Osteoblast (primary cell): ENCODE data around the gene SGTA. TPM values are rescaled to one million over a fixed set of nuclear protein-coding genes. Genes with fewer than 3 reads are reported as not detected.

Experiments used
- DNase-seq: peaks from one replicate; pipeline ENCODE4 v3.0.0; 2011; ENCODE audit warnings: low spot score, mixed read lengths; ENCODE audit not compliant: insufficient read length; ENCODE audit errors: missing footprints
- H2AFZ ChIP-seq: 2 replicates; pipeline ENCODE4 v1.6.0; 2011; ENCODE audit warnings: mild to moderate bottlenecking, low read length
- H3K27ac ChIP-seq: 2 replicates; pipeline ENCODE4 v1.5.1; 2011; ENCODE audit warnings: mild to moderate bottlenecking, low read depth, low read length, moderate library complexity
- H3K27me3 ChIP-seq: 2 replicates; pipeline ENCODE4 v1.6.0; 2012; ENCODE audit warnings: mild to moderate bottlenecking, control low read depth, inconsistent platforms, low read length, moderate library complexity; ENCODE audit not compliant: insufficient read depth
- H3K36me3 ChIP-seq: 2 replicates; pipeline ENCODE4 v1.5.1; 2011; ENCODE audit warnings: mild to moderate bottlenecking, low read length, control low read depth, moderate library complexity; ENCODE audit not compliant: insufficient read depth
- H3K4me1 ChIP-seq: 2 replicates; pipeline ENCODE4 v1.5.1; 2011; ENCODE audit warnings: mild to moderate bottlenecking, low read length, control low read depth, moderate library complexity; ENCODE audit not compliant: insufficient read depth
- H3K4me2 ChIP-seq: 2 replicates; pipeline ENCODE4 v1.6.0; 2011; ENCODE audit warnings: mild to moderate bottlenecking, low read length; ENCODE audit not compliant: insufficient read depth
- H3K4me3 ChIP-seq: fragments of 200-600 bp; sonication (generic); 3 replicates; pipeline ENCODE4 v1.5.1; 2012; ENCODE audit warnings: mild to moderate bottlenecking, low read length, inconsistent platforms; ENCODE audit not compliant: insufficient read depth
- H3K79me2 ChIP-seq: 2 replicates; pipeline ENCODE4 v1.6.0; 2012; ENCODE audit warnings: mild to moderate bottlenecking, low read length, control low read depth, inconsistent platforms; ENCODE audit not compliant: insufficient read depth
- H3K9me3 ChIP-seq: 2 replicates; pipeline ENCODE4 v1.5.1; 2011; ENCODE audit warnings: low read depth, low read length, control low read depth
- H4K20me1 ChIP-seq: 2 replicates; pipeline ENCODE4 v1.6.0; 2012; ENCODE audit warnings: mild to moderate bottlenecking, low read length, control low read depth; ENCODE audit not compliant: insufficient read depth
- total RNA-seq: library from RNA; depleted of rRNA; stranded (reverse); fragments of >200 nt; gene quantifications from 2 replicates; pipeline ENCODE4 v1.2.3, GENCODE V29; 2012
- TF ChIP-seq, protein P1 (sequence below): IDR thresholded peaks from 2 replicates; pipeline ENCODE4 v1.5.1; 2011; ENCODE audit warnings: mild to moderate bottlenecking, low read depth, low read length, moderate library complexity; ENCODE audit errors: extremely low read depth

SGTA gene
- total RNA-seq, 1 donor, result 38.7 TPM

DNA sequence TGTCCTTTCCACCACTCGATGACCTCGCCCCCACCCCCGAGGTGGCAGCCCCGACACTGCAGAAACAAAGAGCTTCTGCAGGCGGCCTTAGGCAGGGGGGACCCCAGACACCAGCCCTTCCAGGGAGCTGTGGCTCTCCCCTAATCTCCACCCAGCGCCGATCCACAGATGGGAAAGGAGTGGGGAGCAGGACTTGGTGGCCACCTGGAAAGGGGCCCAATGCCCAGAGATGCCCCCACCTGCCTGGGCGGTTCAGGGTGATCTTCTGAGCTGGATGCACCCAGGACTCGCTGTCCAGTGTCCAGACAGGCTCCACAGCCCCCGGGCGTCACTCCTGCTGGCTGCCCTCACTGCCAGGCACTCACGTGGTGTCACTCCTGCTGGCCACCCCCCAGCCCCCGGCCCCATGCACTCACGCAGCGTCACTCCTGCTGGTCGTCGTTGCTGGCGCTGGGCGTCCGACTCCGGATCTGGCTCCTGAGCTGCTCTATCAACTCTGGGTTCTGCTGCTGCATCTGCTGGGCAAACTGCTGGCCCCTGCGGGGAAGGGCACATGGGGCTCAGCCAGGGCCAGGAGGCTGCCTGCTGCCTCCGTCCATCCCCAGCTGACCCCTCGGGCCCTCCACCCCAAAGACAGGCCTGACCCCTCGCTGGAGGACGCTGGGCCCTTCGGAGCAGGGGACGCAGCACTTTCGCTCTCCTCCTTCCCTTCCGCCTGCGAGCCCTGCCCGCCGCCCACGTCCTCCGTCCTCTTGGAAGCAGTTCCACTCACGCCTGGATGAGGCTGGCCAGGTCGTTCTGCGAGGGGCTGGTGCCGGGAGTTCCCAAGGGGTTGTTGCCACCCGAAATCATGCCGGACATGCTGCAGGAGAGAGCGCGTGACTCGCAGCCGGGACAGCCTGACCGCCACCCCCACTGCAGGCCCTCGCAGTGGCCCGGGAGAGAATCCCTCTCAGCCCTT, 25.9 kb downstream of the SGTA start:
- Histone ChIP-seq H3K4me3 (no peak overlapping the region), H4K20me1 (peaks cover 2% of the 10 kb centered on the region), H3K4me1 (no peaks in the 10 kb centered on the region), H3K79me2 (no peaks in the 10 kb centered on the region), H2AFZ (no peak overlapping the region), H3K27ac (no peak overlapping the region), H3K9me3 (no peaks in the 10 kb centered on the region), H3K27me3 (no peaks in the 10 kb centered on the region), H3K4me2 (no peak overlapping the region), H3K36me3 (peaks cover 39% of the 10 kb centered on the region)
- TF ChIP-seq, protein P1, sequence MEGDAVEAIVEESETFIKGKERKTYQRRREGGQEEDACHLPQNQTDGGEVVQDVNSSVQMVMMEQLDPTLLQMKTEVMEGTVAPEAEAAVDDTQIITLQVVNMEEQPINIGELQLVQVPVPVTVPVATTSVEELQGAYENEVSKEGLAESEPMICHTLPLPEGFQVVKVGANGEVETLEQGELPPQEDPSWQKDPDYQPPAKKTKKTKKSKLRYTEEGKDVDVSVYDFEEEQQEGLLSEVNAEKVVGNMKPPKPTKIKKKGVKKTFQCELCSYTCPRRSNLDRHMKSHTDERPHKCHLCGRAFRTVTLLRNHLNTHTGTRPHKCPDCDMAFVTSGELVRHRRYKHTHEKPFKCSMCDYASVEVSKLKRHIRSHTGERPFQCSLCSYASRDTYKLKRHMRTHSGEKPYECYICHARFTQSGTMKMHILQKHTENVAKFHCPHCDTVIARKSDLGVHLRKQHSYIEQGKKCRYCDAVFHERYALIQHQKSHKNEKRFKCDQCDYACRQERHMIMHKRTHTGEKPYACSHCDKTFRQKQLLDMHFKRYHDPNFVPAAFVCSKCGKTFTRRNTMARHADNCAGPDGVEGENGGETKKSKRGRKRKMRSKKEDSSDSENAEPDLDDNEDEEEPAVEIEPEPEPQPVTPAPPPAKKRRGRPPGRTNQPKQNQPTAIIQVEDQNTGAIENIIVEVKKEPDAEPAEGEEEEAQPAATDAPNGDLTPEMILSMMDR, result no peak
- DNase-seq, result peak; percentile 88

DNA sequence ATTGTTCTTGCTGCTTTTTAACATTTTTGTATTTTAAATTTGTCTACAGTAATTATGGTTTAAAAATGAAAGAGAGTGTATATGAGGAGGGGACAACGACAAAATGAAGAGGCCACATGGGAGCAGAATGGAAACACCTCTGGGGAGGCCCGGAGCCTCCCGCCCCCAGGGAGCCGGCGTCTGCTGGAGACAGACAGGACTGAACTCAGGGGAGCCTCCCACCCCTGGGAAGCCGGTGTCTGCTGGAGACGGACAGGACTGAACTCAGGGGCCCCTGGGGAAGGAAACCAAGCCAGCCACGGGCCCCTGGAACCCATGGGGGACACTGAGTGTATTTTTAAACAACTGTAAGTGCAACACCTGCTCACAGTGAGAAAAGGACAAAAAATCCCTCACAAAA, 26.6 kb downstream of the SGTA start:
- Histone ChIP-seq H3K9me3 (no peaks in the 10 kb centered on the region), H3K27ac (no peak overlapping the region), H3K36me3 (peaks cover 37% of the 10 kb centered on the region), H3K4me1 (no peaks in the 10 kb centered on the region), H3K27me3 (no peaks in the 10 kb centered on the region), H3K79me2 (no peaks in the 10 kb centered on the region), H4K20me1 (peaks cover 2% of the 10 kb centered on the region), H3K4me2 (no peak overlapping the region), H3K4me3 (no peak overlapping the region), H2AFZ (no peak overlapping the region)
- TF ChIP-seq, protein P1, result no peak
- DNase-seq, result peak; percentile 72

DNA sequence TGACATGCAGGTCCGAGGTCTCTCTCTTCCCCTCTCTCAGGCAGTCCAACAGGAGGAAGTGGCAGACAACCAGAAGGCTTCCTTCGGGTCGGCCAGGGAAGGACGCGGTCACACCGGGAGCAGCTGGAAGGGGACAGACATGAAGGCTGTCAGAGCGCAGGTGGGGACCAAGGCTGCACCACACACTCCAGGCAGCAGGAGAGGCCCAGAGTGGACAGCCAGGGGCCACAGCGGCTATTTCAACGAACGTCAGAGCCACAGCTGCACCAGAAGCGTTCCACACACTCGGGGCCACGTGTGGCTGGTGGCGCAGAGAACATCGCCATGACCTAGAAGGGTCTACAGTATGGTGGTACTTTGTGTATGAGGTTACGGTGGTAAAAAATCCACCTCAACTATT, 27.3 kb downstream of the SGTA start:
- Histone ChIP-seq H3K4me3 (no peak overlapping the region), H4K20me1 (no peaks in the 10 kb centered on the region), H3K27me3 (no peaks in the 10 kb centered on the region), H3K4me2 (no peak overlapping the region), H3K9me3 (no peaks in the 10 kb centered on the region), H3K79me2 (no peaks in the 10 kb centered on the region), H3K36me3 (peaks cover 30% of the 10 kb centered on the region), H2AFZ (no peak overlapping the region), H3K4me1 (no peaks in the 10 kb centered on the region), H3K27ac (no peak overlapping the region)
- TF ChIP-seq, protein P1, result no peak
- peak; percentile 34 for DNase-seq

DNA sequence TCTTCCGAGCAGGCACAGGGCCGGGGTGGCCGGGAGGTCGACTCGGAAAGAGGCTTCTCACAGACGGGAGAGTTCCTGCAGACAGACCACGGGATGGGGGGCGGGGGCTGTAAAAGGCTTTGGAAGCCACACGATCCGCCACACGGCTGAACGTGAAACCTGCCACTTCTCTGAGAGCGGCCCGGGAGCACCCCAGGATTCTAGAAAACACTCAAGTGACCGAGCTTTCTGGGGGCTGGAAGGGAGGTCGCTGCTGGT, 27.7 kb downstream of the SGTA start:
- Histone ChIP-seq H3K36me3 (peaks cover 26% of the 10 kb centered on the region), H3K9me3 (no peaks in the 10 kb centered on the region), H3K4me1 (no peaks in the 10 kb centered on the region), H4K20me1 (no peaks in the 10 kb centered on the region), H2AFZ (no peak overlapping the region), H3K27ac (no peak overlapping the region), H3K4me3 (no peak overlapping the region), H3K4me2 (no peak overlapping the region), H3K27me3 (no peaks in the 10 kb centered on the region), H3K79me2 (no peaks in the 10 kb centered on the region)
- TF ChIP-seq, protein P1, result no peak
- no peak for DNase-seq
